Activated B cell treated with CpG ODN at 0.5 μM for 24 hours (primary cell): ENCODE data around the gene SMOC2. TPM values are rescaled to one million over a fixed set of nuclear protein-coding genes. Genes with fewer than 3 reads are reported as not detected.
"Not testable (repeated sequence)": the region's sequence is repeated elsewhere in the genome, so short reads cannot be mapped to it uniquely, and the experiment has no call there.

Experiments used
- ATAC-seq: fragments of 200-7000 bp; cut with Tn5 transposase; one replicate; pipeline ENCODE4 v1.10.0; 2021; ENCODE audit warnings: low read depth, mild to moderate bottlenecking, moderate library complexity
- CTCF ChIA-PET: fragments of 350-600 bp; sonication (Branson Sonifier 250); formaldehyde crosslinking; loops from one replicate; lab custom pipeline; 2021; ENCODE audit warnings: antibody characterized with exemption; lab: Charles Lee
- POLR2A ChIA-PET: fragments of 350-600 bp; sonication (Branson Sonifier 250); formaldehyde crosslinking; loops from one replicate; lab custom pipeline; 2021; ENCODE audit warnings: antibody characterized with exemption; lab: Charles Lee
- DNase-seq: peaks from one replicate; pipeline ENCODE4 v3.0.0; 2022
- H3K27ac Mint-ChIP-seq: one replicate; pipeline ENCODE4 v1.8.0; 2020; ENCODE audit warnings: mixed read lengths
- H3K27me3 Mint-ChIP-seq: one replicate; pipeline ENCODE4 v1.8.0; 2021; ENCODE audit warnings: mixed read lengths
- H3K36me3 Mint-ChIP-seq: one replicate; pipeline ENCODE4 v1.8.0; 2021; ENCODE audit warnings: low read depth, mixed read lengths
- H3K4me1 Mint-ChIP-seq: one replicate; pipeline ENCODE4 v1.8.0; 2021; ENCODE audit warnings: mixed read lengths
- H3K4me3 Mint-ChIP-seq: one replicate; pipeline ENCODE4 v1.8.0; 2020; ENCODE audit warnings: mild to moderate bottlenecking, mixed read lengths
- H3K9me3 Mint-ChIP-seq: one replicate; pipeline ENCODE4 v1.8.0; 2020; ENCODE audit warnings: mixed read lengths
- intact Hi-C: fragments of 100-400 bp; cut with micrococcal nuclease; formaldehyde crosslinking; loops from one replicate; pipeline ENCODE4 v1.15.1; 2024
- total RNA-seq: library from RNA; stranded (reverse); gene quantifications from 2 replicates; pipeline ENCODE4 v1.2.3, GENCODE V29; 2022
- TF ChIP-seq, protein P1 (sequence below): fragments of 200-600 bp; IDR thresholded peaks from one replicate; pipeline ENCODE4 v1.8.0; 2022; ENCODE audit warnings: antibody characterized with exemption, mild to moderate bottlenecking

SMOC2 gene
- total RNA-seq, 1 donor from 2014 or later, result not detected

DNA sequence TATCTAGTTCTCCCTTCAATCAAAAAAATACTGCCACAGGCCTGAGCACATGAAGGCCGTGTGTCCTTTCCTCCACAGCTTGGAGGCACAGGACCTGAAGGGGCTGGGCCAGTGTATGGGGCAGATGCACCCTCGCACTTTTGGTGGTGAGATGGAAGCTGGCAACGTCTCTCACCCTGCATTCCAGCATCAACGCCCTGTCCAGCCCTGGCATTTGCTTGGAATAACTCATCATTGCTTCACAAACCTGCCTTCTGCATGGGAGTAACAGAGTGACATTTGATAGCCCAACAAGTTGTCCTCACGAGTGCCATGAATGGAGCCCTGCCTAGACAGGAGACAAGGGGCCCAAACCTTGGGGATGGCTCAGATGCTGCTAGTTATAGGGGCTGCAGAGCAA lies 257.9 kb downstream of the SMOC2 start:
- POLR2A ChIA-PET, result no interaction called here
- Mint-ChIP-seq H3K27me3 (no peaks in the 10 kb centered on the region), H3K4me3 (no peak overlapping the region), H3K4me1 (no peaks in the 10 kb centered on the region), H3K36me3 (no peaks in the 10 kb centered on the region), H3K9me3 (no peaks in the 10 kb centered on the region), H3K27ac (no peak overlapping the region)
- no peak for ATAC-seq
- CTCF ChIA-PET, result no interaction called here
- DNase-seq, result no peak
- intact Hi-C loops, result no loop called here
- TF ChIP-seq, protein P1, sequence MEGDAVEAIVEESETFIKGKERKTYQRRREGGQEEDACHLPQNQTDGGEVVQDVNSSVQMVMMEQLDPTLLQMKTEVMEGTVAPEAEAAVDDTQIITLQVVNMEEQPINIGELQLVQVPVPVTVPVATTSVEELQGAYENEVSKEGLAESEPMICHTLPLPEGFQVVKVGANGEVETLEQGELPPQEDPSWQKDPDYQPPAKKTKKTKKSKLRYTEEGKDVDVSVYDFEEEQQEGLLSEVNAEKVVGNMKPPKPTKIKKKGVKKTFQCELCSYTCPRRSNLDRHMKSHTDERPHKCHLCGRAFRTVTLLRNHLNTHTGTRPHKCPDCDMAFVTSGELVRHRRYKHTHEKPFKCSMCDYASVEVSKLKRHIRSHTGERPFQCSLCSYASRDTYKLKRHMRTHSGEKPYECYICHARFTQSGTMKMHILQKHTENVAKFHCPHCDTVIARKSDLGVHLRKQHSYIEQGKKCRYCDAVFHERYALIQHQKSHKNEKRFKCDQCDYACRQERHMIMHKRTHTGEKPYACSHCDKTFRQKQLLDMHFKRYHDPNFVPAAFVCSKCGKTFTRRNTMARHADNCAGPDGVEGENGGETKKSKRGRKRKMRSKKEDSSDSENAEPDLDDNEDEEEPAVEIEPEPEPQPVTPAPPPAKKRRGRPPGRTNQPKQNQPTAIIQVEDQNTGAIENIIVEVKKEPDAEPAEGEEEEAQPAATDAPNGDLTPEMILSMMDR, result no peak

DNA sequence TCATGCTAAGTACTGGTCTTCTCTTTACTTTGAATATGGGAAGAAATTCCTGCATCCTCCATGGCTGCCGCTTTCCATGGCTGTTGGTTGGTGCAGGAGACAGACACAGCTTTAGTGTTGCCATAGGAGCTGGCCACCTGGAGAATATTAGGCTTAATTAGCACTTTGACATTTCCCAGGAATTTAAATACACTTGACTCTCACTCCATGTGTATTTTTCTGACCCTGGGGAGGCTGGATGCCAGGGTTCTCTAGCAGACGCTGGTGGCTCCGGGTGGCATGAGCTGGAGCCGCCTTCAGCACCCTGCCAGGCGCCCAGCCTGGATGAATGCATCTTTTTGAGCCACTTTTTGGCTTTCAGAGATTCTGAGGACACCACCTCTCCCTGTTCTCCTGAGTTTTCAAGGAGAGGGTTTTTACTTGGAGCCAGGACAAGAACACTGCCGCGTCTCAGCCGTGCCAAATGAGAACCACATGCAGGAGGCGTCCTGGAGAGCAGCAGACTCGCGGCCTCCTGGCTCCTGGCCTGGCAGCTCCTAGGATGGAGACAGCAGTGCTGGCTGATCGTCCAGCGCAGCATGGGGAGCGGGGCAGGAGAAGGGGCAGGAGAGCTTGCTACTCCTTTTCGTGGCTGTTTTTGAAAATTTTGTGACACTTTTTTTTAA lies 258.8 kb downstream of the SMOC2 start:
- POLR2A ChIA-PET, result no interaction called here
- no peak overlapping the region for H3K4me3 Mint-ChIP-seq
- DNase-seq (no peak), ATAC-seq (no peak)
- no peaks in the 10 kb centered on the region for H3K4me1 Mint-ChIP-seq
- CTCF ChIA-PET, result no interaction called here
- TF ChIP-seq, protein P1, result no peak
- H3K36me3 Mint-ChIP-seq, result no peaks in the 10 kb centered on the region
- H3K27ac Mint-ChIP-seq, result no peak overlapping the region
- intact Hi-C loops, result no loop called here
- H3K27me3 Mint-ChIP-seq, result no peaks in the 10 kb centered on the region
- H3K9me3 Mint-ChIP-seq, result no peaks in the 10 kb centered on the region

DNA sequence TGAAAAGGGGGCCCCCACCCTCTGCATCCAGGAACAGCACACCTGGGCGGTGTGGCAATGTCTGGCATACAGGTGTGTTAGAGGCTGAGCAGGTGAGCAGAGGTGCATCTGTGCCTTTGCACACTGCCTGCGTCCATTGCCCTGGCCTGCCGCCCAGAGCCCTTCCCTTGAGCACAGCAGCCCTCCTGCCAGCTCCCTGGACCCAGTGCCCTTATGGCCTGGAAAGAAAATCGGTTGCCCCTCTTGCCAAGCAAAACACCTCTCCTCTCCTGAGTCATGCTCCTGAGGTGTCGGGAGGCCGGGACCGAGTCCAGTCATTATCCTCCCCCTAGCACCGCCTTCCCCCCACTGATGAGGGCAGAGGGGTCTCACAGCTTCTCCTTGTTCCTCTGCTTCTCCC lies 259.9 kb downstream of the SMOC2 start:
- no peak overlapping the region for H3K4me3 Mint-ChIP-seq
- DNase-seq (no peak), ATAC-seq (no peak)
- no peaks in the 10 kb centered on the region for H3K36me3 Mint-ChIP-seq
- TF ChIP-seq, protein P1, result no peak
- intact Hi-C loops, result no loop called here
- no peak overlapping the region for H3K27ac Mint-ChIP-seq
- ChIA-PET CTCF (no interaction called here), POLR2A (no interaction called here)
- H3K27me3 Mint-ChIP-seq, result no peaks in the 10 kb centered on the region
- no peaks in the 10 kb centered on the region for H3K9me3 Mint-ChIP-seq
- H3K4me1 Mint-ChIP-seq, result no peaks in the 10 kb centered on the region

DNA sequence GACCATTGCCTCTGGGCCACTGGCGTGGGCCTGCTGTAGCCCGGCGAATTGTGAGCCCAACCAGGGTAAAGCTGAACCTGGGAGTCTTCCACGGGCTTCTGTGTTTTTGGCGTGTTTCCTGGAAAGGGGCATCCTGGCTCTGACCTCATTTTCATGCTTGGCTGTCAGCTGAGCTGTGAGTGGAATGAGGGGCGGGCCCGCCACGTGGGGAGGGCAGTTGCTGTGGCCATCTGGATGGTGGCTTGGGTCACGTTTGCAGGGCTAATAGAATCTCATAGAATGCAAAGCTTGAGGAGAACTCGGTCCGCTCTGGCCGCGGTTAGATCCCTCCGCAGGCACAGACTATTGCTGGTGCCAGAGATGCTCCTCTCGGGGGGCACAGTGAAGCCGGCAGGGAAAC lies 263.0 kb downstream of the SMOC2 start:
- no peak for ATAC-seq
- Mint-ChIP-seq H3K27ac (no peak overlapping the region), H3K4me3 (no peak overlapping the region), H3K36me3 (no peaks in the 10 kb centered on the region), H3K4me1 (no peaks in the 10 kb centered on the region), H3K27me3 (no peaks in the 10 kb centered on the region), H3K9me3 (no peaks in the 10 kb centered on the region)
- POLR2A ChIA-PET, result no interaction called here
- TF ChIP-seq, protein P1, result no peak
- CTCF ChIA-PET, result no interaction called here
- no peak for DNase-seq
- intact Hi-C loops, result no loop called here

DNA sequence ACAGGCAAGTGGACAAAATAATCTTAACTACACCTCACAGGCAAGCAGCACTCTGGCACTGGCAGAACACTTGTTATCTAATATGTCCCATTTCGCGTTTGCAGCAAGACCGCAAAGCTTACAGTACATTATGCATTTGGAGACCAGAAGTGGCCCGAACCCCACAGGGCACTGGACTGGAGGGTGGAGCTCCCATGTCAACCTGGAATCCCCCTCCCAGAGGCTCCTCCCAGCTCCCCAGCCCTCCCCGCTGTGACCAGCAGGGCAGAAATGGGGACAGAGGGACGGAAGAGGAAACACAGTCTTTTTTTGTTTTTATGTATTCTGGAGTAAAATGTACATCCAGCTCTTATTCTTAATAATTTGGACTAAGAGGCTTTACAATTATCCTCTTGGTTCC lies 263.7 kb downstream of the SMOC2 start:
- ATAC-seq (no peak), DNase-seq (no peak)
- Mint-ChIP-seq H3K27me3 (no peaks in the 10 kb centered on the region), H3K27ac (no peak overlapping the region), H3K36me3 (no peaks in the 10 kb centered on the region), H3K4me1 (no peaks in the 10 kb centered on the region), H3K9me3 (no peaks in the 10 kb centered on the region), H3K4me3 (no peak overlapping the region)
- POLR2A ChIA-PET, result no interaction called here
- intact Hi-C loops, result no loop called here
- CTCF ChIA-PET, result interaction anchor here (0.7 kb wide), 1 partner anchor 194 kb away, joined by 3 read pairs; no protein-coding TSS in a partner anchor
- TF ChIP-seq, protein P1, result no peak

DNA sequence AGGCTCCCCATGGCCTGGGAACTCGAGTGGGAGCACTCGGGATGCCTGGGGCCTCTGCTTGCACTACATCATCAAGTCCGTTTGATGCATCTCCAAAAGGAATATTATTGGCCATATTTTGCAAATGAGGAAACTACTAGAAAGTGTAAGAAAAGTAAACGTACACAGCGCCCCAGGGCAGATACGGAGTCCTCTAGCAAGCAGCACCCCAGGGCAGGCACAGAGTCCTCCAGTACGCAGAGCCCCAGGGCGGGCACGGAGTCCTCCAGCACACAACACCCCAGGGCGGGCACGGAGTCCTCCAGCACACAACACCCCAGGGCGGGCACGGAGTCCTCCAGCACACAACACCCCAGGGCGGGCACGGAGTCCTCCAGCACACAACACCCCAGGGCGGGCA lies 264.3 kb downstream of the SMOC2 start:
- intact Hi-C loops, H3K9me3 Mint-ChIP-seq, ATAC-seq, POLR2A ChIA-PET, H3K36me3 Mint-ChIP-seq, H3K4me1 Mint-ChIP-seq, H3K27me3 Mint-ChIP-seq, DNase-seq, CTCF ChIA-PET, H3K27ac Mint-ChIP-seq, H3K4me3 Mint-ChIP-seq: not testable (repeated sequence)
